ENCODE data around the gene ABHD12.

ABHD12 gene

DNA sequence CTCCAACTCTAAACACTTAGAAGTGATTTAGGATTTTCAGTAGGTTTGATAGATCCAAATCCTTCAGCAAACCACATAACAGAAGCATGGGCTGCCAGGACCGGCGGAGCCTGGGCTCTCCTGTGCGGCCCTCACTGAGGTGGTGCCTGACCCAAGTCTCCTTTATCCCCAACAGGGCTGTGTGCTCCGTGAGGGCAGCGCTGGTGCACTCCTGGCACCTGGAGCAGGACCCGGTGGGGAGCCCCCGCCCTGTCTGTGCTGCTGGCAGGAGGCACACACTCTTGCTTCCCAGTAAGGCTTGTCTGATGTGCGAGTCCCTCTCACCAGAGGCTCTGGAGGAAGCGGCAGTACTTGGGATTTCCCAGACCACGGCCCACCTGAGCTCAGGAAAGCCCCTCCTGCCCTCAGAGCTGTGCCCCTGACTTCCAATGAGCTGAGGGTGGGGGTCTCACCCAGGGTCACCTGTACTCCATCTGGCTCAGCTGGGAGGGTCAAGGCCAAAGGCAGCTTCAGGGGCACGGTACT, 86.5 kb downstream of the ABHD12 start:
- no peak for DNase-seq

DNA sequence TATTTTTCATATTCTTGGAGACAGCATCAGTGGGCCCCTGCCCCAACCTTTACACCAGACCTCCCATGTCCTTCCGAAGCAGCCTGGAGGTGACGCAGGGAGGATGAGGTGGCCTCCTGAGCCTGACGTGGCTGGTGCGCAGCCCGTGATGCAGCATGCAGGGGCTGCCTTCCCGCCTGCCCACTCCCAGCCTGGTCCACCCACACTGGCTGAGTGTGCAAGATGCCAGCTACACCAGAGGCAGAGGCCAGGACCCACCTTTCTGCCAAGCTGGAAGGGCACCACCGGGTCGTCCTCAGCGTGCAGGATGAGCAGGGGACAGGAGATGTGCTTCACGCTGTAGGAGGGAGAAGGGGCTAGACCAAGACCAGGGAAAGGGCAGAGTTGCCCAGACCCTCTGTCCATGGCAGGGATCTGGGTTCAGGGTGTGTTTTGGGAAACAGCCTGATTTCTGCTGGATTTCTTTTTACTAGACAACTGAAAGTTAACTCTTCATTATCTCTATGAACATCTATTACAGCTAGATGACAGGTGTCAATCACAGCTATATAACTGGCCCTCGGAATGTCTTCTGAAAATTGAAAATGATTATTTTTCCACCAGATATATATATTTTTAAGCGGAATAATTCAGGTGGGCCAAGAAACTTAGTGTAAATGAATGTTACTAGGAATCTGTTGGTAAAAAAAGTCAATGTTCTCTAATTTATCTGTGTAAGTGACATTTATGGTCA, 87.2 kb downstream of the ABHD12 start:
- no peak for DNase-seq

DNA sequence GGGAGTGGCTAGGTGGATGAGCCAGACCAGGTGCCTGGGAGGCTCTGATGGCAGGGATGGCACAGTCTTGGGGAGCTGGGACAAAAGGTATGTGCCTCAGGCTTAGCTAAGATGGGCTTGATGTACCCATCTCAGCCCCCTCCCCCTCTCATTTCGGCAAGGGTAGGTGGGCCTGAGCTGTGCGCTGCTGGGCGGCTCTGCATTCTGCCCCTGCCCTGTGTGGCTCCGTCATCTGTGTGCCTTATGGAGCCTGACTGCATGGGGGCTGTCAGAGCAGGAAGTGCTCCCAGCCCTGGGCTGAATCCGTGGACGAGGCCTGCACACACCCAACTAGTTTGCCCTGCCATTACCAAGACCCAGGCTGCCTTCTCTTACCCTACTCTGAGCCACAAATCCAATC, 88.0 kb downstream of the ABHD12 start:
- no peak for DNase-seq

DNA sequence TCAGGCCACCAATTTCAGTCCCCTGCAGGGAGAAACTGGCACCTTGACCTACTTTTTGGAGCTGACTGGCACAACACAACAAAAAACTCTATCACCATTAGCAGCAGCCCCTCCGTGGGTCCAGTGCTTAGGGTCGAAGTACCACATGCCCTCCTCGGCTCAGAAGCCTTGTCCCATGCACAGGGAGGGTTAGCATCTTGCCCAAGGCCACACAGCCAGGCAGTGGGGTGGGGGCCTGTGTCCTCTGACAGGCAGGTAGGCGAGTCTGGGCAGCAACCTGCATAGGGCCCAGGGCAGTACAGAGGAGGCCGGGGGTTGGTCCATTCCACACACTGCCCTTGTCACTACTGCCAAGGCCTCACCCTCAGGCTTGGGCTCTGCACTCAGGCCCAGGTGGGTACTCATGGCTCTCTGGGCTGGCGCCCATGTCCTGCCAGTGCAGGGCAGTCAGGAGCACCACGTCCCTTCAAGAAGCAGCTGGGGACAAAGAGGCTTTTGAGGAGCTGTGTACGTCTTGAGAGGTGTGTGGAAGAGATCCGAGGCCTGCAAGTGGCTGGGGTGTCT, 89.2 kb downstream of the ABHD12 start:
- no peak for DNase-seq

DNA sequence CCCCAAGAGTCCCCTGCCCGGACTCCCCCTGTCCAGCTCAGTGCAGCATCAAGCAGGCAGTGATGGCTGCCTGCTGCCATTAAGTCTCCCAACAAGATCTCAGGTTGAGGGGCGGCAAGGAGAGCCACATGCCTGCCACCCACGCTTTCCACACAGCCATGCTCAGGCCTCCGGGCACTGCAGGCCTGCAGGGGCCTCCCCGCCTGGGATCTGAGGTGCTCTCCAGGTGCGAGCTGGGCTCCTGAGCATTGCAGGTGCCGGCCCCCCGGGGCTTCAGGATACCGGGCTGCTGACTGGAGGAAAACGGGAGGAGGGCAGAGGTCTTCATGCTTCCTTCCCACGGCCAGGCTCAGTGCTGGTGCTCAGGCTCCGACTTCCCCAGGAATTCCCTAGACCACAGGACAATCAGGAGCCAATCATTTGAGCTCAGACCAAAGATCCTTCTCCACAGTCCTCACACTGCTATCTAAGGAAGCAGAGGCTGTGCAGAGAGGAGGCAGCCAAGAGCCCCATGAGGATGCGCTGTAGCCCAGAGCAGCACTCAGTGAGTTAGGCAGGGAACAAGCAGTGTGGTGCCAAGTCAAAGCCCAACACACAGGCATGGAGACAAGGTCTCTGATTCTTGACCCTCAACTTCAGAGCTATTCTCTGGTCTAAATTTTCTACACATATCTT, 90.0 kb downstream of the ABHD12 start:
- no peak for DNase-seq

DNA sequence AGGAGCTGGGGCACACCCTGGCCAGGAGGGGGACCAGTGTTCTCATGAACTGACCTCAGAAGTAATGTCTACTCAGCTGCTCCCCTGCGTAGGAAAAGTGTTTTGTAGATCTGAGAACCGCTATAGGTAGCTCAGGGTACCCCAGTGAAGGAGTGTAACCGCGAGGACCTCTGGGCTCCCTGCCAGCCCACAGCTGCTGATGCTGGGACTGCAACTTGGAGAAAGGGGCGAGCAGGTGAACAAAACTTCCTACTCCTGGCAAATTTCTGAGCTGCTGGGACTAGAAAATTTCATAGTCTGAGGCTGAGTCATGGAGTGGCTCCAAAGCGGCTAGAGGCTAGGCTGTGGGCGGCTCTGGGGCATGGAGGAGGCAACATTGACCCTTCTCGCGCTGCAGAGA, 90.8 kb downstream of the ABHD12 start:
- DNase-seq = no peak

DNA sequence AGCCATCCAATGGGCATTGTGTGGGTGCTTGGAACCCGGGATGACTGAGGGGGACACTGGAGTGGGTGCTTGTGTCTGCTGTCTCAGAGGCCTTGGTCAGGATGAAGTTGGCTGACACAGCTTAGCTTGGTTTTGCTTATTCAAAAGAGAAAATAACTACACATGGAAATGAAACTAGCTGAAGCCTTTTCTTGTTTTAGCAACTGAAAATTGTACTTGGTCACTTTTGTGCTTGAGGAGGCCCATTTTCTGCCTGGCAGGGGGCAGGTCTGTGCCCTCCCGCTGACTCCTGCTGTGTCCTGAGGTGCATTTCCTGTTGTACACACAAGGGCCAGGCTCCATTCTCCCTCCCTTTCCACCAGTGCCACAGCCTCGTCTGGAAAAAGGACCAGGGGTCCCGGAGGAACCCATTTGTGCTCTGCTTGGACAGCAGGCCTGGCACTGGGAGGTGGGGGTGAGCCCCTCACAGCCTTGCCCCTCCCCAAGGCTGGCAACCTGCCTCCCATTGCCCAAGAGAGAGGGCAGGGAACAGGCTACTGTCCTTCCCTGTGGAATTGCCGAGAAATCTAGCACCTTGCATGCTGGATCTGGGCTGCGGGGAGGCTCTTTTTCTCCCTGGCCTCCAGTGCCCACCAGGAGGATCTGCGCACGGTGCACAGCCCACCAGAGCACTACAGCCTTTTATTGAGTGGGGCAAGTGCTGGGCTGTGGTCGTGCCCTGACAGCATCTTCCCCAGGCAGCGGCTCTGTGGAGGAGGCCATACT, 93.3 kb downstream of the ABHD12 start:
- no peak for DNase-seq

DNA sequence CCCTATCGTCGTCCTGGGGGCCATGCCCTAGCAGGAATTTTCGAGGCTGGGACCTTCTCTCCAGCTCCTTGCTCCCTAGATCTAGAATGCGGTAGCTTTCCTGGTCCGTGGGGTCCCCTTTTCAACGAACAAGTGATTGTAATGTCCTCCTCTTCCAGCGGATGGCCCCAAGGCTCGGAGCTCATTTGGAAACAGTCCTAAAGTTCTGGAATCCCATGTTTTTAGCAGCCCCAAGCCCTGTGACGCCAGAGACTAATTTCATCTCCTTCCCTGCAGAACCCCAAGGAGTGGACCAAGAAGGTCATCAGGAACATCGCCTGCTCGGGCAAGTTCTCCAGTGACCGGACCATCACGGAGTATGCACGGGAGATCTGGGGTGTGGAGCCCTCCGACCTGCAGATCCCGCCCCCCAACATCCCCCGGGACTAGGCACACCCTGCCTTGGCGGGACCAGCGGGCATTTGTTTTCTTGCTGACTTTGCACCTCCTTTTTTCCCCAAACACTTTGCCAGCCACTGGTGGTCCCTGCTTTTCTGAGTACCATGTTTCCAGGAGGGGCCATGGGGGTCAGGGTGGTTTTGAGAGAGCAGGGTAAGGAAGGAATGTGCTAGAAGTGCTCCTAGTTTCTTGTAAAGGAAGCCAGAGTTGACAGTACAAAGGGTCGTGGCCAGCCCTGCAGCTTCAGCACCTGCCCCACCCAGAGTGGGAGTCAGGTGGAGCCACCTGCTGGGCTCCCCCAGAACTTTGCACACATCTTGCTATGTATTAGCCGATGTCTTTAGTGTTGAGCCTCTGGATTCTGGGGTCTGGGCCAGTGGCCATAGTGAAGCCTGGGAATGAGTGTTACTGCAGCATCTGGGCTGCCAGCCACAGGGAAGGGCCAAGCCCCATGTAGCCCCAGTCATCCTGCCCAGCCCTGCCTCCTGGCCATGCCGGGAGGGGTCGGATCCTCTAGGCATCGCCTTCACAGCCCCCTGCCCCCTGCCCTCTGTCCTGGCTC, 94.2 kb downstream of the ABHD12 start:
- DNase-seq = peak; percentile 25

DNA sequence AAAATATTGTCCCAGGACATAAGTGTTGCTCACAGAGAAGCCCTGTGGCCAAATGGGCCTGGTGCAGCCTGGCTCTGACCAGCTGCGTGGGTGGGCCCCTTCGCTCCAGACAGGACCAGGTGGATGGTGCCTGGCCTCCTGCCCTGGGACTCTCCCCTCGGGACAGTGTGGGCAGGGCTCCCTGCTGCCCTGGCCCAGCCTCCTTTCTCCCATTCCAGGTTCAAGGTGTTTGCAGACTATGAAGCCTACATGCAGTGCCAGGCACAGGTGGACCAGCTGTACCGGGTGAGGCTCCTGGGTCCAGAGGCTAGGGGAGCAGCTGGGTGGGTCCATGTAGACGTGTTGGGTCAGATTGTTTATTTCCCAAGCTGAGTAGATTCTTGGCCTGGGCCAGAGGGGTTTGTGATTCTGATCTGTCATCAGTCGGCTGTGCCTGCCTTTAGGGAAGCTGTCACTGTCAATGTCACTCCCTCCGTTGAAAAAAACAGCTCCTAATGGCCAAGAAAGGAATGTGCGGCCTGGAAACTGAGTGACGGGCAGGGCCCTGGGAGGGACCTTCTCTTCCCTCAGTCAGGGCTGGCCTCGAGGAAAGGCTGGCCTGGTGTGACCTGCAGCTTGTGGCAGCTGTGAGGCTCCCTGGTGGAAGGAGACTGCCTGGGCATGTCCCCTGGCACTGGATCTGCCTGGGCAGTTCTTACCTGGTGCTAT, 95.1 kb downstream of the ABHD12 start:
- no peak for DNase-seq

DNA sequence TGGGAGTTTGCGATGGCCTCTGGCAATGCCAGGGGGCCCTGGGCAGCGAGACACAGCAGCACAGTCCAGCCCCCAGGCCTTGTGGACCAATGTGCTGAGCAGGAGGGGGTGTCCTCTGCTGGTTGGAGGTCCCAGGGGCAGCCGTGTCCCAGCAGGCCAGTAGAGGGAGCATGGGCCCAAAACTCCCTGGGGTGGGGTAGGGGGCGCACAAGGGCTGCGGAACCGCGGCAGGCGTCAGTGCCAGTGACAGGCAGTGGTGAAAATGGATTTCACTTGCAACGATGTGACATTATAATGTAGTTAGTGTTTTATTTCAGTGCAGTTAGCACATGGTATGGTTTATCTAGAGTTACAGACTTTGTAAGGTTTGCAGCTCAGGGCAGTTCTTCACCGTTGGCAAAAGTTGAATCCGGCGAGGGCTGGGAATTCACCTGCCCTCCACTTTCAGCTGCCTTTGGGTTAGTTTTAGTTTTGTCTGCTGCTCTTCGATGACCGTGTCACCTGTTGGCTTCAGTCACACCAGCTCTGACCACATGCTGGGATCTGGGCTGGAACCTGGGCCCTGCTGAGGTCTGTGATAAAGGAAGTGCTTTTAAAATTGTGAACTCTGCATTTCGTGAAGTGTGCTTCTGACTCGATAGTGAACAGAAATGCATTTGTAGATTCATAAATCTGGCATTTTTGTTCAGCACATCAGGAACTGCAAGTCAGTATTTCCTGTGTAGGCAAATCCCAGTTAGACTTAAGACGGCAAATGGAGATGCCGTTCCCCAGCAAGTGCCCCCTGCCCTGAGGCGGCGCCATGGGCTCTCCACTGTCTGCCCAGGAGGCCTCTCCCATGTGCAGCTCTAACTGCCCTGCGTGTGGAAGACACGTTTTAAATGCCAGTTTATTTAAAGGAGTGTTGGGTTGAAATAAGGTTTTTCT, 95.9 kb downstream of the ABHD12 start:
- peak; percentile 53 for DNase-seq

DNA sequence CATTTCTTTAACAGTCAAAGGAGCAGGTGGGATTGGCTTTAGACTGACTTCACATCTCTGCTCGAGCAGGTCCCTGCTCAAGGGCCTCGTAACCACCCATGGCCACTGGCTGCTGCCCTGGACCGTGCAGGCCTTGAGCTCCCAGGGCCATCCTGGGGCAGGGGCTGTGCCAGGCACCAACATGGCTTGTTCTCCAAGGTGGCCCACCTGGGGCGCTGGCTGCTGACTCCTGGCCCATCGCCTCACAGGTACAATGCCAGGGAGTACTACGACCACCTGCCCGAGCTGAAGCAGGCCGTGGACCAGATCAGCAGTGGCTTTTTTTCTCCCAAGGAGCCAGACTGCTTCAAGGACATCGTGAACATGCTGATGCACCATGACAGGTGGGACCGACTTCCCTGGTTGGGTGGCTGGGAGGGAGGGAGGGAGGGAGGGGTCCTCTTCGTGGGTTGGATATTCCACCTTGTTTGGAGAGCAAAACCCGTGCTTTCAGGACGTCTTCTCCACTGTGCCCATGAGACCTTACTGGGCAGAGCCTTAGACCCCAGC, 96.7 kb downstream of the ABHD12 start:
- no peak for DNase-seq

DNA sequence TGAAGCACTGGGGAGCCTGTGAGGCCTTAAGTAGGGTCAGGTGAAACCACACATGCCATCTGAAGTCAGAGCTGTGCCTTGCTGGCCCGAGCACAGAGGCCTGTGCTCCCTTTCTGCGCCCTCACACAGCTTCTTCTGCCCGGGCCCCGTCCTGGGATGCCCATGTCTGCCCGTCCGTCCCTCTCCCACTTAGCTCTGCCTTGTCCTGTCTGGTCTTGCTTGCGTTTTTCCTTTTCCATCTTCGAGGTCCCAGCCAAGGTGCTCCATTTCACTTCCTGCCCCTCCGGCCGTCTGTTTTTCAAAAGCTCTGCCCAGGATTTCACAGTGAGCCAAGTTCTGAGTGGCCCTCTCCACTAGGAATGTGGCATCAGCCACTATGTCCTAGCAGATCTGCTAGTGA, 97.1 kb downstream of the ABHD12 start:
- no peak for DNase-seq

DNA sequence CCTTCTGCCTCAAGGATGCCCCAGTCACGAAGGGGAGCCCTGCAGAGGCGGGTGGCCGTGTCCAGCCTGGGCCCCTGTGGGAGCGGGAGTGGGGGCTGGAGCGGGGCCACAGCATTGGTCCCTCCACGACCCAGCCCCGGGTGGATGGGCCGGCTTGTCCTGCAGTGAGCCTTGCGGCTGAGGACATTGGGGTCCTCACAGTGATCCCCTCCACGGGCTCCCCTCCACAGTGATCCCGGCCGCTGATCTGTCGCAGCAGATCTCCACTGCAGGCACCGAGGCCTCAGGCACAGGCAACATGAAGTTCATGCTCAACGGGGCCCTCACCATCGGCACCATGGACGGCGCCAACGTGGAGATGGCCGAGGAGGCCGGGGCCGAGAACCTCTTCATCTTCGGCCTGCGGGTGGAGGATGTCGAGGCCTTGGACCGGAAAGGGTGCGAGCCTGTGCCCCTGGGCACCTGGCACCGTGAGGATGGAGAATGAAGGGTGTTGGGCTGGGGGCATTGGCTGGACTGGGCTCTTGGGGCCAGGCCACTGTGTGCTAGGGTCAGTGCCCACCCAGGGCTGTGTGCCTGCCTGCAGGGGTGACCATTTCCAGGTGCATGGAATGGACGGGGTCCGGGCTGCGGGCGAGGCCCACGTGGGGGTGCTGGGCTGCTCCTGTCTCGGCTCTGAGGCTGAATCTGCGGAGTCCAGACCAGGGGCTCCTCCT, 98.3 kb downstream of the ABHD12 start:
- DNase-seq = no peak

DNA sequence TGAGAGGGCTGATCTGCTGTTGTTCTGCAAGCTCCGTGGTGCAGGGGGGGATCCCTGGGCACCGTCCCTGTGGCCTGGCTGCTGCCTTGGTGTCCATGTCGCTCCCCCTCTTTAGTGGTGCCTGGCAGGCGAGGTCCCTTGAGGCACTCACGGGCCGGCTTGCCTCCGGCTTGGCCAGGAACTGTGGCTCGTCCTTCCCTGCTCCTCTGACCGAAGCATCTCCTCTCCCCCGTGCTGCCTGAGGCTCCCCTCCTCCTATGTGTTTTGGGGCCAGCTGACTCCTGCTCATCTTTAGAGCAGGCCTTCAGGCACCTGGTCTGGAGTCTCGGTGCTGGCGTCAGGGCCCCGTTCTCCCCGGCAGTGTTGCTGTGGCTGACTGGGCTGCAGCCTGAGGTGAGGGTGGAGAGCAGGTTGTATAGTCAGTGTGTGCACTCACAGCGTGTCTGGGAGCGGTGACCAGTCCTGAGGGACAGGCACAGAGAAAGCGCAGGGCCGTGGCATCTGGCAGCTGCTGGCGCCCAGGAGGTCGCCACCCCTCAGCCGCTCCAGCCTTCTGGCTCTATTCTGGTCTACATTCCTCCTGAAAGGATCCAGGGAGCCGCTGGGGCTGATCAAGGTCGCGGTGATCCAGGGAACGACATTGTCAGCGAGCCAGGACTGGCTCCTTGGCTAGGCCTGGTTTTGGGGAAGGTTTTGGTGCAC, 99.1 kb downstream of the ABHD12 start:
- no peak for DNase-seq

DNA sequence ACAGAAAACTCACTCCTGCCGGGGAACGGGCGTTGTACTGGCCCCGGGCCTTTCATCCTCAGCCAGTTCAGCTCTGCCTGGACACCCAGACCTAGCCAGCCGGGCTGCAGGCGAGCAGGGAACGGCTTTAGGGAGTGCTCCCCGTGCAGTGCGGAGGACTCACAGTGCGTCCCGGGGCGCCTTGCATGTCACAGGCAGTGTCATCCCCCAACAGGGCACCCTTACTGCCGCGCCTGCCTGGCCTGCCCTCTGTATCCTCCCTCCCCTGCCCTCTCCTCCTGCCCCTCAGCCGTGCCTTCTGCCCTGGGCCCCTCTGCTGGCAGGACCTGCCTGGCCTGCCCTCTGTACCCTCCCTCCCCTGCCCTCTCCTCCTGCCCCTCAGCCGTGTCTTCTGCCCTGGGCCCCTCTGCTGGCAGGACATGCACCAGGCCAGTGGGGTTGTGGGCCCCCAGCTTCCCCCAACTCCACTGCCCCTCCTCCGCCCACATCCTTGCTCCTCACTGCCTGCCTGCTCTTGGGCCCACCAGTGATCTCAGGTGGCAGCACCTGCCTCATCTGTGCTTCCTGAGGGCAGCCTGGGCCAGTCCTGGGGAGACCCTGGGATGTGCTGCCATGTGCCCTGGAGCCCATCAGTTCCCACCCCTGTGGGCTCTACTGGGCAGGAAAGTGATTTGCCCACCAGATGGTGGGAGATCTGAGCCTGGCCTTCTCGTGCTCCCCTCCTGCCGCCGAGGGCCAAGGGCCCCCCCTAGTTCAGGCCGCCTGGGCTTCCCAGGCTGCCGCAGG, 99.8 kb downstream of the ABHD12 start:
- DNase-seq = no peak

DNA sequence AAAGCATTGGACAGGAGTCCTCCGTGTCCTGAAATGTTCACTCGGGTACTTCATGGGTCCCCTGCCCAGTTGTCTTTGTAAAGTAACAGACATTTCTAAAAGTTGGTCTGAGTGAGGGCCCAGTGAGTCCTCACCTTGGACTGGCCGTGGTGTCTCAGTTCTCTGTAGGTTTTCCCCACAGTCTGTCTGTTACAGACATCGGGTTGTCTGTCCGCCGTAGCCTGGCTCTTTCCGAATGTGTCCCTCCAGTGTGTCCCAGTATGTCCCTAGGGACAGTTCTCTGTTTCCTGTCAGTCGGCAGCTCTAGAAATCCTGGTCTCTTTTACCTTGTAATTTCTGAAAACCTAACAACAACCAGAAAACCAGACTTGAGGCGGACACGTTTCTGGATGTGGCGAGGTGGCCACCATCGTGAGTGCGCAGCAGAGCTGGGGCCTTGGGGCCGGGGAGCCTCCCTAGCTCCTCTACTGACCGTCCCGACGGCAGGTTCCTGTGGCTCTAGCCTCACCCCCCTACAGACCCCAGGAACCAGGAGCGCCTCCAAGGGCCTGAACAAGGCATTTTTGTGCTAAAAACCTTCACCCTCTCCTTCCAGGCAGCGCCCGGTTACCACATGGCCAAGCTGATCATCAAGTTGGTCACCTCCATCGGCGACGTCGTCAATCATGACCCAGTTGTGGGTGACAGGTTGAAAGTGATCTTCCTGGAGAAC, 100.6 kb downstream of the ABHD12 start:
- DNase-seq = no peak

All from activated CD4-positive, alpha-beta T cell treated with anti-CD3 and anti-CD28 coated beads, Interleukin-2, amount 50 U/mL, for 16 hours (primary cell).